Panc1 (cell line): Measurements from ENCODE around the gene TMEM207. TPM values are rescaled to one million over a fixed set of nuclear protein-coding genes. Genes with fewer than 3 reads are reported as not detected.
A peak's percentile ranks its signal among the peaks of the same experiment; 100 is the strongest.

Experiments
- ATAC-seq: fragments of 200-7000 bp; cut with Tn5 transposase; 2 replicates; pipeline ENCODE4 v1.9.1; 2020; ENCODE audit warnings: mild to moderate bottlenecking, moderate library complexity
- BruUV-seq: library from RNA; stranded (reverse); fragments of 400-500 nt; replicated peaks from 2 replicates; lab custom pipeline; 2021; lab: Mats Ljungman, UMichigan
- CTCF ChIA-PET: fragments of 300-600 bp; sonication (Branson Sonifier 250); formaldehyde crosslinking; loops from one replicate; lab custom pipeline; 2022; ENCODE audit warnings: antibody characterized with exemption; lab: Charles Lee
- POLR2A ChIA-PET: fragments of 300-600 bp; sonication (Branson Sonifier 250); formaldehyde crosslinking; loops from one replicate; lab custom pipeline; 2022; ENCODE audit warnings: antibody characterized with exemption; lab: Charles Lee
- DNase-seq: peaks from one replicate; pipeline ENCODE4 v3.0.0-alpha.2; 2010; ENCODE audit warnings: low read depth, low spot score
- H3K27ac ChIP-seq: 2 replicates; pipeline ENCODE4 v1.5.1; 2011; ENCODE audit warnings: mild to moderate bottlenecking, low read length, inconsistent platforms
- H3K27me3 ChIP-seq: fragments of 200-500 bp; sonication (Bioruptor generic); 2 replicates; pipeline ENCODE4 v1.6.0; 2014; ENCODE audit warnings: low read length, inconsistent platforms; ENCODE audit not compliant: control insufficient read depth, insufficient read depth
- H3K36me3 ChIP-seq: fragments of 200-500 bp; sonication (Bioruptor generic); 2 replicates; pipeline ENCODE4 v1.5.1; 2014; ENCODE audit warnings: inconsistent platforms, mild to moderate bottlenecking, low read length, moderate library complexity; ENCODE audit not compliant: control insufficient read depth, insufficient read depth
- H3K4me1 ChIP-seq: 2 replicates; pipeline ENCODE4 v1.5.1; 2011; ENCODE audit warnings: inconsistent platforms, mild to moderate bottlenecking, low read length, moderate library complexity; ENCODE audit not compliant: control insufficient read depth, insufficient read depth
- H3K4me3 ChIP-seq, 2 experiments: 2 replicates each; pipeline ENCODE4 v1.5.1; 2011 to 2012; ENCODE audit warnings: low read depth in 2 of 2, low read length in 2 of 2, mild to moderate bottlenecking in 2 of 2, inconsistent platforms in 1 of 2, moderate library complexity in 1 of 2
- H3K9me3 ChIP-seq: fragments of 200-500 bp; sonication (Bioruptor generic); 2 replicates; pipeline ENCODE4 v1.5.1; 2014; ENCODE audit warnings: low read depth, mild to moderate bottlenecking, inconsistent platforms, low read length, moderate library complexity; ENCODE audit not compliant: control insufficient read depth, insufficient read depth
- POLR2AphosphoS5 ChIP-seq: IDR thresholded peaks from 2 replicates; pipeline ENCODE4 v1.6.1; 2012; ENCODE audit warnings: mild to moderate bottlenecking, low read depth, low read length, moderate library complexity
- SIN3A ChIP-seq: IDR thresholded peaks from 2 replicates; pipeline ENCODE4 v1.6.1; 2012; ENCODE audit warnings: low read depth, mild to moderate bottlenecking, low read length, moderate library complexity, borderline replicate concordance; ENCODE audit not compliant: insufficient read depth
- TCF7L2 ChIP-seq: IDR thresholded peaks from 2 replicates; pipeline ENCODE4 v1.6.1; 2011; ENCODE audit warnings: mild to moderate bottlenecking, low read depth, low read length, inconsistent platforms
- in situ Hi-C: cut with HindIII; loops from 2 replicates; pipeline ENCODE4 v1.10.0; 2016; ENCODE audit warnings: low sequenced_read_pairs, low pct_unique_long_range_greater_than_20kb
- intact Hi-C: fragments of 100-400 bp; cut with micrococcal nuclease; formaldehyde crosslinking; loops from one replicate; pipeline ENCODE4 v1.10.0; 2022; ENCODE audit not compliant: unreplicated experiment
- total RNA-seq: library from RNA; stranded (reverse); gene quantifications from one replicate; pipeline ENCODE4 v1.2.1, GENCODE V29; 2021; ENCODE audit not compliant: unreplicated experiment
- TF ChIP-seq, protein P1 (sequence below): fragments of 450-650 bp; IDR thresholded peaks from 2 replicates; pipeline ENCODE4 v1.5.1; 2017; ENCODE audit warnings: mild to moderate bottlenecking
- TF ChIP-seq, protein P2 (sequence below), 2 experiments: IDR thresholded peaks; 2 replicates each; pipeline ENCODE4 v1.6.1; 2011 to 2012; ENCODE audit warnings: low read depth in 2 of 2, control low read depth in 1 of 2, low read length in 1 of 2, mild to moderate bottlenecking in 1 of 2, moderate library complexity in 1 of 2; ENCODE audit not compliant: insufficient read depth in 1 of 2

The TMEM207 gene
- total RNA-seq, 1 experiment from 2014 or later, result not detected

DNA sequence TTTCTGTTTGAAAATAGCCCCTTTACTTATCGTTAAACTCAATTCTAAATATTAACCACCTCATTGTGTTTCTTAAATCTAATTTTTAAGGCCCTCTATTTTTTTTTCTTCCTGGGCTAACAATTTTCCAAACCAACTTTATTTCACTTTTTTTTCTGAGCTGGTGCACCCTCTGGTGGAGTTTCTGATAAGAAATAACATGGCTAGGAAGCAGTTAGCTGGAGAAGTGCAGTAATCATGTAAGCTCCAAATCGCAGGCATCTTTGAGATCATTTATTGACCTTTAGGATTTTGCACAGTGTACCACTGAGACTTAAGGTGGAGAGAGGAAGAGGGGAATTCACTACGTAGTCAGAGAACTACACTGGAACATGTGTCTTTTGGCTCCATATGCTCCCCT is 6.4 kb downstream of the TMEM207 start:
- TF ChIP-seq POLR2AphosphoS5, result no peak
- TF ChIP-seq, protein P1, sequence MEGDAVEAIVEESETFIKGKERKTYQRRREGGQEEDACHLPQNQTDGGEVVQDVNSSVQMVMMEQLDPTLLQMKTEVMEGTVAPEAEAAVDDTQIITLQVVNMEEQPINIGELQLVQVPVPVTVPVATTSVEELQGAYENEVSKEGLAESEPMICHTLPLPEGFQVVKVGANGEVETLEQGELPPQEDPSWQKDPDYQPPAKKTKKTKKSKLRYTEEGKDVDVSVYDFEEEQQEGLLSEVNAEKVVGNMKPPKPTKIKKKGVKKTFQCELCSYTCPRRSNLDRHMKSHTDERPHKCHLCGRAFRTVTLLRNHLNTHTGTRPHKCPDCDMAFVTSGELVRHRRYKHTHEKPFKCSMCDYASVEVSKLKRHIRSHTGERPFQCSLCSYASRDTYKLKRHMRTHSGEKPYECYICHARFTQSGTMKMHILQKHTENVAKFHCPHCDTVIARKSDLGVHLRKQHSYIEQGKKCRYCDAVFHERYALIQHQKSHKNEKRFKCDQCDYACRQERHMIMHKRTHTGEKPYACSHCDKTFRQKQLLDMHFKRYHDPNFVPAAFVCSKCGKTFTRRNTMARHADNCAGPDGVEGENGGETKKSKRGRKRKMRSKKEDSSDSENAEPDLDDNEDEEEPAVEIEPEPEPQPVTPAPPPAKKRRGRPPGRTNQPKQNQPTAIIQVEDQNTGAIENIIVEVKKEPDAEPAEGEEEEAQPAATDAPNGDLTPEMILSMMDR, result peak; percentile 58; the same call in 1 of the 2 replicates
- DNase-seq (no peak), ATAC-seq (no peak)
- BruUV-seq, result no TSS peak
- no peaks in the 10 kb centered on the region for H3K36me3 ChIP-seq
- H3K4me1 ChIP-seq, result no peaks in the 10 kb centered on the region
- no peaks in the 10 kb centered on the region for H3K9me3 ChIP-seq
- CTCF ChIA-PET, result interaction anchor here (0.6 to 0.7 kb wide), 4 partner anchors 17 to 486 kb away, joined by 3 to 4 read pairs (median 3); no protein-coding TSS in a partner anchor
- no peak overlapping the region for H3K4me3 ChIP-seq
- POLR2A ChIA-PET, result interaction anchor here (0.7 kb wide), 1 partner anchor 14 kb away, joined by 3 read pairs; no protein-coding TSS in a partner anchor
- intact Hi-C loops (loop anchor here (5.0 kb wide), 1 partner anchor 216 kb away; no protein-coding TSS in a partner anchor), in situ Hi-C loops (no loop called here)
- no peaks in the 10 kb centered on the region for H3K27me3 ChIP-seq
- no peak overlapping the region for H3K27ac ChIP-seq

DNA sequence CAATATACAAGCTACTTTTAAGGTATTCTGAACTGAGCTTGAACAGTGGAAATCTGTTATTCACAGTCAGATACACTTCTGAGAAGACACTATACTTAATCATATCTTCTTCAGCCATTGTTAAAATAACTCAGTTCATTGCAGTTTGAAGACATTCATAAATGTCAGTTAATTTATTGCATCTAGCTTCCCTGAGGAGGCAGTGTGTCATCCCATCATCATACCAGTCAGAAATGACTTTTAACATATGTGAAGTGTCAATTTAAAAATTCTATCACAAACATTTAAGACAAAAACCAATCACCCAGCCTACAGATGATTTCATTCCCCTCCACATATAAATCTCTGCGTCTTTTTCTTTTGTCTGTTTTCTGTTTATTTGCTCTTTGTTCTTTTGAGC is 7.5 kb downstream of the TMEM207 start:
- no peak overlapping the region for H3K4me3 ChIP-seq
- intact Hi-C loops (loop anchor here (5.0 kb wide), 1 partner anchor 215 kb away; no protein-coding TSS in a partner anchor), in situ Hi-C loops (no loop called here)
- H3K36me3 ChIP-seq, result no peaks in the 10 kb centered on the region
- no peak for ATAC-seq
- H3K27me3 ChIP-seq, result no peaks in the 10 kb centered on the region
- BruUV-seq, result no TSS peak
- no peak for DNase-seq
- H3K9me3 ChIP-seq, result no peaks in the 10 kb centered on the region
- no peak overlapping the region for H3K27ac ChIP-seq
- POLR2A ChIA-PET, result no interaction called here
- TF ChIP-seq POLR2AphosphoS5, result no peak
- TF ChIP-seq, protein P2, sequence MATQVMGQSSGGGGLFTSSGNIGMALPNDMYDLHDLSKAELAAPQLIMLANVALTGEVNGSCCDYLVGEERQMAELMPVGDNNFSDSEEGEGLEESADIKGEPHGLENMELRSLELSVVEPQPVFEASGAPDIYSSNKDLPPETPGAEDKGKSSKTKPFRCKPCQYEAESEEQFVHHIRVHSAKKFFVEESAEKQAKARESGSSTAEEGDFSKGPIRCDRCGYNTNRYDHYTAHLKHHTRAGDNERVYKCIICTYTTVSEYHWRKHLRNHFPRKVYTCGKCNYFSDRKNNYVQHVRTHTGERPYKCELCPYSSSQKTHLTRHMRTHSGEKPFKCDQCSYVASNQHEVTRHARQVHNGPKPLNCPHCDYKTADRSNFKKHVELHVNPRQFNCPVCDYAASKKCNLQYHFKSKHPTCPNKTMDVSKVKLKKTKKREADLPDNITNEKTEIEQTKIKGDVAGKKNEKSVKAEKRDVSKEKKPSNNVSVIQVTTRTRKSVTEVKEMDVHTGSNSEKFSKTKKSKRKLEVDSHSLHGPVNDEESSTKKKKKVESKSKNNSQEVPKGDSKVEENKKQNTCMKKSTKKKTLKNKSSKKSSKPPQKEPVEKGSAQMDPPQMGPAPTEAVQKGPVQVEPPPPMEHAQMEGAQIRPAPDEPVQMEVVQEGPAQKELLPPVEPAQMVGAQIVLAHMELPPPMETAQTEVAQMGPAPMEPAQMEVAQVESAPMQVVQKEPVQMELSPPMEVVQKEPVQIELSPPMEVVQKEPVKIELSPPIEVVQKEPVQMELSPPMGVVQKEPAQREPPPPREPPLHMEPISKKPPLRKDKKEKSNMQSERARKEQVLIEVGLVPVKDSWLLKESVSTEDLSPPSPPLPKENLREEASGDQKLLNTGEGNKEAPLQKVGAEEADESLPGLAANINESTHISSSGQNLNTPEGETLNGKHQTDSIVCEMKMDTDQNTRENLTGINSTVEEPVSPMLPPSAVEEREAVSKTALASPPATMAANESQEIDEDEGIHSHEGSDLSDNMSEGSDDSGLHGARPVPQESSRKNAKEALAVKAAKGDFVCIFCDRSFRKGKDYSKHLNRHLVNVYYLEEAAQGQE (IDR thresholded peaks at IDR 0.05; ENCODE audit: insufficient read depth in 1 of 2, low read depth in 2 of 2, low read length in 1 of 2), result no peak
- TF ChIP-seq TCF7L2, result no peak
- no peak for TF ChIP-seq SIN3A
- TF ChIP-seq, protein P1, result no peak
- no peaks in the 10 kb centered on the region for H3K4me1 ChIP-seq
- CTCF ChIA-PET, result no interaction called here
